ENCODE results near the gene NFATC2IP.

GRCh38 chr16:28937222-28937876, 13.4 kb upstream of the NFATC2IP start:
- TF ChIP-seq CTCF (IDR thresholded peaks at IDR 0.05; ENCODE audit: insufficient read depth, low read depth, low read length) (no peak), EZH2 (IDR thresholded peaks at IDR 0.05; ENCODE audit: insufficient read depth, low read length) (no peak)

Data from astrocyte (in vitro differentiated cells and primary cell).